HEK293T (cell line): Measurements from ENCODE around the gene HEBP2.
A peak's percentile ranks its signal among the peaks of the same experiment; 100 is the strongest.
"Not testable (repeated sequence)": the region's sequence is repeated elsewhere in the genome, so short reads cannot be mapped to it uniquely, and the experiment has no call there.

Source experiments
- CTCF ChIA-PET: fragments of 350-600 bp; formaldehyde crosslinking; extraction: SDS; loops from one replicate; lab custom pipeline; 2021; ENCODE audit warnings: antibody characterized with exemption, inconsistent platforms; lab: Yijun Ruan, JAX
- POLR2A ChIA-PET: fragments of 350-600 bp; formaldehyde crosslinking; extraction: SDS; loops from one replicate; lab custom pipeline; 2020; ENCODE audit warnings: antibody characterized with exemption, inconsistent platforms; lab: Yijun Ruan, JAX
- DNase-seq: peaks from one replicate; pipeline ENCODE4 v3.0.0; 2012; ENCODE audit warnings: mixed read lengths; ENCODE audit errors: extremely low spot score
- ARNT ChIP-seq: fragments of 450-650 bp; IDR thresholded peaks from 2 replicates; pipeline ENCODE4 v1.6.1; 2017; ENCODE audit warnings: mild to moderate bottlenecking
- BHLHE40 ChIP-seq: fragments of 450-650 bp; IDR thresholded peaks from 2 replicates; pipeline ENCODE4 v1.6.1; 2016; ENCODE audit warnings: mild to moderate bottlenecking, moderate library complexity, borderline replicate concordance
- CTBP1 ChIP-seq: fragments of 450-650 bp; IDR thresholded peaks from 2 replicates; pipeline ENCODE4 v1.6.1; 2016; ENCODE audit warnings: borderline replicate concordance
- ELF4 ChIP-seq: fragments of 450-650 bp; IDR thresholded peaks from 2 replicates; pipeline ENCODE4 v1.6.1; 2017; ENCODE audit warnings: antibody characterized with exemption
- FOXA1 ChIP-seq: fragments of 450-650 bp; IDR thresholded peaks from 2 replicates; pipeline ENCODE4 v1.6.1; 2016; ENCODE audit warnings: mild to moderate bottlenecking
- FOXK2 ChIP-seq: fragments of 450-650 bp; IDR thresholded peaks from 2 replicates; pipeline ENCODE4 v1.6.1; 2016; ENCODE audit warnings: mild to moderate bottlenecking
- FOXM1 ChIP-seq: fragments of 450-650 bp; IDR thresholded peaks from 2 replicates; pipeline ENCODE4 v1.6.1; 2017; ENCODE audit warnings: mild to moderate bottlenecking, borderline replicate concordance
- HDGF ChIP-seq: fragments of 450-650 bp; IDR thresholded peaks from 2 replicates; pipeline ENCODE4 v1.6.1; 2017; ENCODE audit warnings: antibody characterized with exemption, borderline replicate concordance
- L3MBTL2 ChIP-seq: fragments of 450-650 bp; conservative IDR thresholded peaks from 2 replicates; pipeline ENCODE4 v1.6.1; 2016; ENCODE audit warnings: mild to moderate bottlenecking
- LEF1 ChIP-seq: fragments of 450-650 bp; IDR thresholded peaks from 2 replicates; pipeline ENCODE4 v1.6.1; 2017; ENCODE audit warnings: mild to moderate bottlenecking, borderline replicate concordance
- NFRKB ChIP-seq: fragments of 450-650 bp; IDR thresholded peaks from 2 replicates; pipeline ENCODE4 v1.6.1; 2016; ENCODE audit warnings: mild to moderate bottlenecking, moderate library complexity
- SP1 ChIP-seq: fragments of 450-650 bp; IDR thresholded peaks from 2 replicates; pipeline ENCODE4 v1.6.1; 2017
- SUZ12 ChIP-seq: fragments of 450-650 bp; IDR thresholded peaks from 2 replicates; pipeline ENCODE4 v1.6.1; 2016; ENCODE audit warnings: mild to moderate bottlenecking
- TARDBP ChIP-seq: fragments of 450-650 bp; IDR thresholded peaks from 2 replicates; pipeline ENCODE4 v1.6.1; 2016
- ZNF384 ChIP-seq: fragments of 450-650 bp; IDR thresholded peaks from 2 replicates; pipeline ENCODE4 v1.6.1; 2016
- TF ChIP-seq, protein P1 (sequence below): fragments of 450-650 bp; IDR thresholded peaks from 2 replicates; pipeline ENCODE4 v1.6.1; 2016

The HEBP2 gene, protein sequence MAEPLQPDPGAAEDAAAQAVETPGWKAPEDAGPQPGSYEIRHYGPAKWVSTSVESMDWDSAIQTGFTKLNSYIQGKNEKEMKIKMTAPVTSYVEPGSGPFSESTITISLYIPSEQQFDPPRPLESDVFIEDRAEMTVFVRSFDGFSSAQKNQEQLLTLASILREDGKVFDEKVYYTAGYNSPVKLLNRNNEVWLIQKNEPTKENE

DNA sequence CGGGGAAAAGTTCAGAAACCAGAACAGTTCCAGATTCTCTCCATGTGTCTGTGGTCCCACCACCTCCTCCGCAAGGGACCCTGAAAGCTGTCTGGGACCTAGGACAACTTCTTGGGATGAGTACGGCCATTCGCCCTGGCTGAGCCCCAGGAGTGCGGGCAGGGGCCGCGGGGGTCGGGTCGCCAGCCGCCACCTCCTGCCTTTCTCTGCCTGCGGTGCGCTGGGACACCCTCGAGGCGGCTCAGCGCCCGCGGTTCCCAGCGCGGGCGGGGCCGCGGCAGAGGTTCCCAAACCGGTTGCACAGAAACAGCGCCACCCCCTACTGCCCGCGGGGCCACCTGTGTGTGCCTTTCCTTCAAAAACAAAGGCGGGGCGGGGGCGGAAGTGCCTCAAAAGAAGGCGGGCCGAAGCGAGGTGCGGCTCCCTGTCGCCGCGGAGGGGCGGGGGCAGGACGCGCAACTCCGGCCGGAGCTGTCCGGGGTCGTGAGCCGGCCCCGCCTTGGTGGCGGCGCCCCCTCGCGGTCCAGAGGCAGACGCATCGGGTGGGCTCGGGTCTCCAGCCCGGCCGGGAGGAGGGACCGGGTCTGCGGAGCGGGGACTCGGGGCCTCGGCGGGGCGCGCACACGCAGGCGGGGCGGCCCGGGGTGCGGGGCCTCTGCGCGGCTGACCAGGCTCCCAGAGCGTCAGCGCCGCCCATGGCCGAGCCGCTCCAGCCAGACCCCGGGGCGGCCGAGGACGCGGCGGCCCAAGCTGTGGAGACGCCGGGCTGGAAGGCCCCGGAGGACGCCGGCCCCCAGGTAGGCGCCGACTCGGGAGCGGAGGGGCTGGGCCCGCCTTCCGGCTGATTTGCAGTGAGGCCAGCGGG, at the start of gene HEBP2:
HEBP2 (plus strand) TSS at position 423 of the 865 bp plus-strand sequence; CDS start at position 696, 273 bp downstream.
- peak; percentile 94 for DNase-seq
- POLR2A ChIA-PET: interaction anchor here (1.0 kb wide), 2 partner anchors 26 to 143 kb away, joined by 3 read pairs; no protein-coding TSS in a partner anchor
- CTCF ChIA-PET: interaction anchor here (0.6 to 2.5 kb wide), 11 partner anchors 8 to 397 kb away, joined by 3 to 9 read pairs (median 3); no protein-coding TSS in a partner anchor
- TF ChIP-seq FOXK2: no peak
- TF ChIP-seq ARNT: no peak
- no peak for TF ChIP-seq NFRKB
- TF ChIP-seq SUZ12: no peak
- no peak; the same call in 1 of the 2 replicates for TF ChIP-seq FOXM1
- 0 out of 2 replicates have a peak, but pooled peaks have one; percentile 46 for TF ChIP-seq LEF1
- no peak for TF ChIP-seq ZNF384
- peak; percentile 54; the same call in 1 of the 2 replicates for TF ChIP-seq ELF4
- no peak for TF ChIP-seq HDGF
- TF ChIP-seq FOXA1: no peak
- no peak for TF ChIP-seq TARDBP
- TF ChIP-seq L3MBTL2: peak; percentile 63; the same call in 1 of the 2 replicates
- no peak for TF ChIP-seq BHLHE40
- TF ChIP-seq, protein P1, sequence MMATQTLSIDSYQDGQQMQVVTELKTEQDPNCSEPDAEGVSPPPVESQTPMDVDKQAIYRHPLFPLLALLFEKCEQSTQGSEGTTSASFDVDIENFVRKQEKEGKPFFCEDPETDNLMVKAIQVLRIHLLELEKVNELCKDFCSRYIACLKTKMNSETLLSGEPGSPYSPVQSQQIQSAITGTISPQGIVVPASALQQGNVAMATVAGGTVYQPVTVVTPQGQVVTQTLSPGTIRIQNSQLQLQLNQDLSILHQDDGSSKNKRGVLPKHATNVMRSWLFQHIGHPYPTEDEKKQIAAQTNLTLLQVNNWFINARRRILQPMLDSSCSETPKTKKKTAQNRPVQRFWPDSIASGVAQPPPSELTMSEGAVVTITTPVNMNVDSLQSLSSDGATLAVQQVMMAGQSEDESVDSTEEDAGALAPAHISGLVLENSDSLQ: peak; percentile 60
- TF ChIP-seq SP1: no peak
- peak; percentile 66; the same call in 1 of the 2 replicates for TF ChIP-seq CTBP1

DNA sequence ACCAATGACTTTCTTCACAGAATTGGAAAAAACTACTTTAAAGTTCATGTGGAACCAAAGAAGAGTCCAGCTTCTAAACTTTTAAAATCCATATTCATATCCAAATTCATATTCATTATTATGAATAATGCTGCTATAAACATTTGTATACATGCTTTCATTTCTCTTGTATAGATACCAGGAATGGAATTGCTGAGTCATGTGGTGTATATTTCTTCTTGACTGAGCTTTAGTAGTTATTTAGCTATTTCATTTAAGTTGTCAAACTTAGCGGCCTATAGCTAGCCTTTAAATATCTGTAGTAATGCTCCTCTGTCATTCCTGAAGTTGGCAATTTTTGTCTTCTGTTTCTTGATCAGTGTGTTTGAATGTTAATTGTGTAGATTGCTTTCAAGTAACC, 46.1 kb upstream of the HEBP2 start:
- ChIA-PET CTCF (interaction anchor here (0.6 kb wide), 1 partner anchor 13 kb away, joined by 4 read pairs; no protein-coding TSS in a partner anchor), POLR2A (no interaction called here)
- no peak for DNase-seq
- TF ChIP-seq, protein P1: no peak
- no peak for TF ChIP-seq BHLHE40
- no peak for TF ChIP-seq FOXK2
- no peak for TF ChIP-seq SP1
- TF ChIP-seq CTBP1: no peak
- TF ChIP-seq SUZ12: no peak
- TF ChIP-seq ARNT: no peak

DNA sequence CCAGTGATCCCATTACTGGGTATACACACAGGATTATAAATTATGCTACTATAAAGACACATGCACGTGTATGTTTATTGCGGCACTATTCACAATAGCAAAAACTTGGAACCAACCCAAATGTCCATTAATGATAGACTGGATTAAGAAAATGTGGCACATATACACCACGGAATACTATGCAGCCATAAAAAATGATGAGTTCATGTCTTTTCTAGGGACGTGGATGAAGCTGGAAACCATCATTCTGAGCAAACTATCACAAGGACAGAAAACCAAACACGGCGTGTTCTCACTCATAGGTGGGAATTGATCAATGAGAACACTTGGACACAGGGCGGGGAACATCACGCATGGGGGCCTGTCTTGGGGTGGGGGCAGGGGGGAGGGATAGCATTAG, 35.3 kb upstream of the HEBP2 start:
- DNase-seq, POLR2A ChIA-PET, CTCF ChIA-PET: not testable (repeated sequence)

DNA sequence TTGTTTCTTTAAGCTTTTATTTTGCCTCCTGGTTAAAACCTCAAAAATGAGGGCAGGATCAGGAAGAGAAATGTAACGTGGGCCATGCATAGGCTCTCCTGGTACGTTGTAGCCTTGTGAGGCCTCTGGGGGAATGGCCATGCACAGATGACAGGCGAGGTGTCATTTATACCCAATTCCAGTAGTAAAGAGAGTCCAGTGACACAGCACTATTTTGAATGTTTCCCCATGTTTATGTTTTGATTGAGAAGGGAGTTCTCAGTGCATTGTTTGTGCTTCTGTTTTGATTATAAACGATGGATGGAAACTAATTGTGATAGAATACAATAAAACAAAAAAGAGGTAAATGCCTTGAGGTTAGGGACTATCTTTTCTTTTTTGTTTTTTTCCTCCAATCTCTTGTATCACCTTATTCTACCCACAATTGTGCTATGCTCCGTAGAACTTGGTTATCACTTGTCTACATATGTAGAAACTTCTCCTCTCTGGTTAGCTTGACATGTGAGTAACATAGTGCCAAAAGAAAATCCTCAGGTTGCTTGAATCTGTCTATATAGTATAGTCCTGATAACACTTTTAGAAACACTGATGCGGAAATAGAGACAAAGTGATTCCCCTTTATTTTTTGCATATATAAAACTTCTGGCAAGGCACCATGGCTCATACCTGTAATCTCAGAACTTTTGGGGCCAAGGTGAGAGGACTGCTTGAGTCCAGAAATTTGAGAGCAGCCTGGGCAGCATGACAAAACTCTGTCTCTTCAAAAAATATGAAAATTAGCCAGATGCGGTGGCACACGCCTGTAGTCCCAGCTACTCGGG, 33.2 kb upstream of the HEBP2 start:
- DNase-seq: no peak
- TF ChIP-seq BHLHE40 (no peak), ELF4 (no peak), TARDBP (no peak), FOXM1 (no peak), SP1 (no peak), L3MBTL2 (no peak)
- CTCF ChIA-PET: no interaction called here
- POLR2A ChIA-PET: no interaction called here

DNA sequence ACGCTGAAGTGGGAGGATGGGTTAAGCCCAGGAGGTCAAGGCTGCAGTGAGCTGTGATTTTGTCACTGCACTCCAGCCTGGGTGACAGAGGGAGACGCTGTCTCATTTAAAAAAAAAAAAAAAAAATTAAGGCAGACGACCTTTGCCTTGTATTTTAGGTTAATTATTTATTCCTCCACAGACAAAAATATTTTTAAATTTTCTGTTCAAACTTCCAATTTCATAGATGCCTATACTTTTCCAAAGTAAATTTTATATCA, 32.6 kb upstream of the HEBP2 start:
- TF ChIP-seq ZNF384: no peak
- TF ChIP-seq ARNT: no peak
- TF ChIP-seq L3MBTL2: no peak
- no peak for TF ChIP-seq LEF1
- no peak for TF ChIP-seq ELF4
- no peak for TF ChIP-seq TARDBP
- no peak for TF ChIP-seq SP1
- no peak for TF ChIP-seq FOXK2
- no peak for DNase-seq
- ChIA-PET CTCF (interaction anchor here (0.7 kb wide), 1 partner anchor 40 kb away, joined by 4 read pairs; no protein-coding TSS in a partner anchor), POLR2A (no interaction called here)

DNA sequence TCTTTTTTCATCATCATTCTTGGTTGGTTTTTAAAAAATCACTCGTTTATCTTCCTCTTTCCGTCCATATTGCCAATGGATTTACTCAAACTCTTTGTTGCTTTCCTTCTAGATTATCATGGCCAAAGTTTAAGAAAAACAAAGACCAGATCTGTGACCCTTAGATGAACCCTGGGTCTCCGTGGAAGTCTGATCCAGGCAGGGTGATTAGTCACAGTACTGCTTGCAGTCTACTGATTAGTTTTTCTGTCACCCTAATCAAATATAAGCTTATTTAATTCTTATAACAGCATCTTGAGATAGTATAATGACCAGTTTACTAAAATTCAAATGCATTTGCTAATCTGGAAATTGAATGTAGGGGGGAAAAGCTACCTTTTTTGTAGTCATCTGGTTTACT, 32.3 kb upstream of the HEBP2 start:
- ChIA-PET POLR2A (interaction anchor here (0.8 kb wide), 1 partner anchor 208 kb away, joined by 3 read pairs; no protein-coding TSS in a partner anchor), CTCF (interaction anchor here (0.7 kb wide), 2 partner anchors 40 to 1019 kb away, joined by 3 to 4 read pairs; no protein-coding TSS in a partner anchor)
- TF ChIP-seq LEF1 (no peak), FOXA1 (no peak), ARNT (no peak)
- DNase-seq: peak; percentile 30
